Liver (tissue), 9 donors: ENCODE data around the gene PDS5A. TPM values are rescaled to one million over a fixed set of nuclear protein-coding genes. Genes with fewer than 3 reads are reported as not detected.

Experiments used
- DNase-seq: peaks from one replicate; pipeline ENCODE4 v3.0.0-alpha.2; 2017; ENCODE audit warnings: low spot score
- H3K27ac ChIP-seq, 2 donors: one replicate each; pipeline ENCODE4 v1.7.0; 2013; ENCODE audit warnings: inconsistent platforms in 2 of 2, low read length in 2 of 2, control low read depth in 1 of 2, low read depth in 1 of 2, mild to moderate bottlenecking in 1 of 2
- H3K27me3 ChIP-seq, 4 donors: one replicate each; pipeline versions ENCODE4 v1.6.1 to v1.7.0; 2013; ENCODE audit warnings: low read length in 3 of 4, inconsistent platforms in 1 of 4, mild to moderate bottlenecking in 1 of 4, moderate library complexity in 1 of 4; ENCODE audit not compliant: control insufficient read depth in 4 of 4, insufficient read depth in 4 of 4
- H3K36me3 ChIP-seq, 4 donors: one replicate each; pipeline versions ENCODE4 v1.6.1 to v1.7.0; 2013; ENCODE audit warnings: low read length in 3 of 4, mild to moderate bottlenecking in 3 of 4, low read depth in 1 of 4, moderate library complexity in 1 of 4; ENCODE audit not compliant: control insufficient read depth in 4 of 4, insufficient read depth in 3 of 4
- H3K4me1 ChIP-seq, 4 donors: one replicate each; pipeline versions ENCODE4 v1.6.1 to v1.7.0; 2013; ENCODE audit warnings: low read length in 3 of 4, mild to moderate bottlenecking in 3 of 4, moderate library complexity in 1 of 4; ENCODE audit not compliant: control insufficient read depth in 4 of 4, insufficient read depth in 4 of 4
- H3K4me3 ChIP-seq, 3 donors: one replicate each; pipeline versions ENCODE4 v1.6.1 to v1.7.0; 2013; ENCODE audit warnings: low read length in 3 of 3, control low read depth in 1 of 3, low read depth in 1 of 3, mild to moderate bottlenecking in 1 of 3
- H3K9ac ChIP-seq, 2 donors: one replicate each; pipeline ENCODE4 v1.7.0; 2013; ENCODE audit warnings: low read length in 2 of 2, mild to moderate bottlenecking in 2 of 2, moderate library complexity in 2 of 2, control low read depth in 1 of 2, low read depth in 1 of 2
- H3K9me3 ChIP-seq, 4 donors: one replicate each; pipeline versions ENCODE4 v1.6.1 to v1.7.0; 2013; ENCODE audit warnings: low read length in 3 of 4; ENCODE audit not compliant: control insufficient read depth in 4 of 4
- ATF3 ChIP-seq: IDR thresholded peaks from 2 replicates; pipeline ENCODE4 v1.6.1; 2016; ENCODE audit warnings: antibody characterized with exemption
- CTCF ChIP-seq: fragments of 150-350 bp; IDR thresholded peaks from 2 replicates; pipeline ENCODE4 v1.5.1; 2017; ENCODE audit warnings: improper control_type of control experiment, low read depth, low read length; ENCODE audit not compliant: missing input control
- EGR1 ChIP-seq, 2 donors: IDR thresholded peaks; 2 replicates each; pipeline ENCODE4 v1.6.1; 2016 to 2018; ENCODE audit warnings: antibody characterized with exemption in 2 of 2, low read depth in 2 of 2
- FOXA1 ChIP-seq: IDR thresholded peaks from 2 replicates; pipeline ENCODE4 v1.6.1; 2016; ENCODE audit warnings: antibody characterized with exemption
- FOXA2 ChIP-seq: IDR thresholded peaks from 2 replicates; pipeline ENCODE4 v1.6.1; 2016; ENCODE audit warnings: antibody characterized with exemption
- GABPA ChIP-seq, 2 donors: IDR thresholded peaks in 1 of 2; conservative IDR thresholded peaks in 1 of 2; 2 replicates each; pipeline ENCODE4 v1.6.1; 2016; ENCODE audit warnings: antibody characterized with exemption in 2 of 2, mild to moderate bottlenecking in 1 of 2, moderate library complexity in 1 of 2
- HNF4A ChIP-seq, 2 donors: conservative IDR thresholded peaks; 2 replicates each; pipeline ENCODE4 v1.6.1; 2016; ENCODE audit warnings: antibody characterized with exemption in 2 of 2, mild to moderate bottlenecking in 2 of 2
- HNF4G ChIP-seq: IDR thresholded peaks from 2 replicates; pipeline ENCODE4 v1.6.1; 2016; ENCODE audit warnings: antibody characterized with exemption
- JUND ChIP-seq, 2 donors: IDR thresholded peaks; 2 replicates each; pipeline ENCODE4 v1.6.1; 2016; ENCODE audit warnings: antibody characterized with exemption in 2 of 2
- MAX ChIP-seq: IDR thresholded peaks from 2 replicates; pipeline ENCODE4 v1.6.1; 2016; ENCODE audit warnings: antibody characterized with exemption
- NR2F2 ChIP-seq: IDR thresholded peaks from 2 replicates; pipeline ENCODE4 v1.6.1; 2016; ENCODE audit warnings: antibody characterized with exemption
- RAD21 ChIP-seq, 2 donors: IDR thresholded peaks; 2 replicates each; pipeline ENCODE4 v1.6.1; 2016; ENCODE audit warnings: antibody characterized with exemption in 2 of 2, mild to moderate bottlenecking in 2 of 2
- REST ChIP-seq: IDR thresholded peaks from 2 replicates; pipeline ENCODE4 v1.6.1; 2016; ENCODE audit warnings: antibody characterized with exemption, mild to moderate bottlenecking
- RXRA ChIP-seq, 2 donors: IDR thresholded peaks; 2 replicates each; pipeline ENCODE4 v1.6.1; 2017 to 2018; ENCODE audit warnings: antibody characterized with exemption in 2 of 2, mild to moderate bottlenecking in 1 of 2
- SP1 ChIP-seq: IDR thresholded peaks from 2 replicates; pipeline ENCODE4 v1.6.1; 2018; ENCODE audit warnings: antibody characterized with exemption, mild to moderate bottlenecking
- TAF1 ChIP-seq: conservative IDR thresholded peaks from 2 replicates; pipeline ENCODE4 v1.6.1; 2016; ENCODE audit warnings: antibody characterized with exemption, mild to moderate bottlenecking
- YY1 ChIP-seq: IDR thresholded peaks from 2 replicates; pipeline ENCODE4 v1.6.1; 2016; ENCODE audit warnings: antibody characterized with exemption, mild to moderate bottlenecking
- ZBTB33 ChIP-seq: IDR thresholded peaks from 2 replicates; pipeline ENCODE4 v1.6.1; 2016; ENCODE audit warnings: antibody characterized with exemption
- WGBS: extraction: QIAGEN DNeasy Blood & Tissue Kit; methylation state at CpG from one replicate; pipeline ENCODE4 v1.1.7; 2013; 5-methylcytosine and 5-hydroxymethylcytosine counted together
- polyA plus RNA-seq, 2 donors: library from polyadenylated mRNA; stranded (reverse) in 1 of 2; unstranded in 1 of 2; fragments of 200-250 nt in 1 of 2; fragments of >200 nt in 1 of 2; fragmentation: Nextera tagmentation in 1 of 2; extraction: Ambion mirVana in 1 of 2; gene quantifications; one replicate each; pipeline versions ENCODE4 v1.2.1 to v1.2.3, GENCODE V29; 2013 to 2015
- total RNA-seq, 2 donors: library from RNA; depleted of rRNA; stranded (reverse); fragments of >200 nt; gene quantifications; one replicate each; pipeline ENCODE4 v1.2.3, GENCODE V29; 2014
- donor health status: healthy.
- donor health status: healthy.
- donor health status: healthy.
- donor health status: healthy.
- donor health status: healthy.

PDS5A gene
- total and polyA plus RNA-seq, 4 donors: 10.6 to 59.6 (median 25.9) TPM

GRCh38 chr4:39942507-39942906 is 35.2 kb downstream of the PDS5A start:
- Histone ChIP-seq H3K9me3 (no peaks in the 10 kb centered on the region), H3K36me3 (no peaks in the 10 kb centered on the region), H3K4me3 (no peak overlapping the region), H3K27me3 (no peaks in the 10 kb centered on the region), H3K9ac (no peak overlapping the region), H3K27ac (no peak overlapping the region), H3K4me1 (peaks cover under 1 to 9% (median 2%) of the 10 kb centered on the region in 4 donors)
- TF ChIP-seq NR2F2 (no peak), TAF1 (no peak), RXRA (IDR thresholded peaks at IDR 0.05) (no peak), FOXA2 (no peak), HNF4A (conservative IDR thresholded peaks at IDR 0.05) (no peak), RAD21 (IDR thresholded peaks at IDR 0.05) (no peak), FOXA1 (no peak), HNF4G (no peak), JUND (IDR thresholded peaks at IDR 0.05) (no peak), GABPA (IDR thresholded peaks at IDR 0.05 in 1 of 2, conservative IDR thresholded peaks at IDR 0.05 in 1 of 2) (no peak), SP1 (no peak), EGR1 (IDR thresholded peaks at IDR 0.05; ENCODE audit: low read depth in 2 of 2) (no peak), REST (no peak), CTCF (no peak), ATF3 (no peak), ZBTB33 (no peak), MAX (no peak), YY1 (no peak)
- 93% methylated on average over 9 of the region's 9 CpGs for WGBS
- DNase-seq: no peak
